Measurements from ENCODE around the gene FGF14.

FGF14 gene

GRCh38 chr13:102286326-102286725, 115.5 kb downstream of the FGF14 start:
- no peak for TF ChIP-seq CTCF (IDR thresholded peaks at IDR 0.05; ENCODE audit: extremely low read depth, missing control alignments)
- no peak for DNase-seq (ENCODE audit: low spot score)

GRCh38 chr13:102280366-102280765, 121.5 kb downstream of the FGF14 start:
- no peak for DNase-seq (ENCODE audit: low spot score)

GRCh38 chr13:102277286-102277685, 124.6 kb downstream of the FGF14 start:
- no peak for DNase-seq (ENCODE audit: low spot score)
- no peak for TF ChIP-seq CTCF (IDR thresholded peaks at IDR 0.05; ENCODE audit: extremely low read depth, missing control alignments)

More at GRCh38 chr13:102280366-102280765, 121.5 kb downstream of the FGF14 start:
- no peak for TF ChIP-seq CTCF (IDR thresholded peaks at IDR 0.05; ENCODE audit: extremely low read depth, missing control alignments)

- no peak for DNase-seq (ENCODE audit: low spot score)
- TF ChIP-seq CTCF (IDR thresholded peaks at IDR 0.05; ENCODE audit: extremely low read depth, missing control alignments): no peak
Measured at GRCh38 chr13:102276404-102276803, 125.4 kb downstream of the FGF14 start.

- DNase-seq (ENCODE audit: low spot score): no peak
- TF ChIP-seq CTCF (IDR thresholded peaks at IDR 0.05; ENCODE audit: extremely low read depth, missing control alignments): no peak
Measured at GRCh38 chr13:102275969-102276368, 125.9 kb downstream of the FGF14 start.

GRCh38 chr13:102273111-102273510, 128.7 kb downstream of the FGF14 start:
- no peak for TF ChIP-seq CTCF (IDR thresholded peaks at IDR 0.05; ENCODE audit: extremely low read depth, missing control alignments)
- no peak for DNase-seq (ENCODE audit: low spot score)

GRCh38 chr13:102267191-102267590, 134.7 kb downstream of the FGF14 start:
- no peak for TF ChIP-seq CTCF (IDR thresholded peaks at IDR 0.05; ENCODE audit: extremely low read depth, missing control alignments)

More at GRCh38 chr13:102267191-102267590, 134.7 kb downstream of the FGF14 start:
- DNase-seq (ENCODE audit: low spot score): no peak

Measured in GM20000 (cell line).